GM19463 (cell line): ENCODE results near the gene KRTAP10-2.

Experiments
- ATAC-seq: cut with Tn5 transposase; IDR thresholded peaks from one replicate; pipeline ENCODE4 v1.9.1; 2021; ENCODE audit warnings: mild to moderate bottlenecking, moderate library complexity; ENCODE audit not compliant: unreplicated experiment

Gene KRTAP10-2

DNA sequence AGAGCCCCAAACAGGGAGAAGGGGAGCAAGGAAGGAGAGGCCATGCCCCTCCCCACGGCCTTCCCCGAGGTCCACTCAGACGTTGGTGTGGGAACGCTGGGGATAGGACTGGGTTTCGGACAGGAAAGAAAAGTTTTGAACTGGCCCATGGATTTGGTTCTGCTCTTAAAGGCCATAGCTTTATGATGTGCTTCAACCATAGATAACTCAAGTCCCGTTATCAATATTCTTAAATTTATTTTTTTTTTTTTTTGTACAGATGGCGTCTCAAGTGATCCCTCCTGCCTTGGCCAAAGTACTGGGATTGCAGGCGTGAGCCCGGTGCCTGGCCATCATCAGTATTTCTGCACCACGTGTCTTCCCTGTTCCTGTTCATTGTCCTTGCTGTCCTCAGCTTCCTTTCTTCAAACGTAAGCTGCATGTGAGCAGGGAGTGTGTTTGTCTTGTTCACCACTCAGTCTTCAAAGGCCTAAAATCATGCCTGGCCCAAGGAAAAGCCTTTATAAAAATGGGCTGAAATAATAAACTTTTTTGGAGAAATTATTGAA, 10.5 kb downstream of the KRTAP10-2 start:
- ATAC-seq = no peak

DNA sequence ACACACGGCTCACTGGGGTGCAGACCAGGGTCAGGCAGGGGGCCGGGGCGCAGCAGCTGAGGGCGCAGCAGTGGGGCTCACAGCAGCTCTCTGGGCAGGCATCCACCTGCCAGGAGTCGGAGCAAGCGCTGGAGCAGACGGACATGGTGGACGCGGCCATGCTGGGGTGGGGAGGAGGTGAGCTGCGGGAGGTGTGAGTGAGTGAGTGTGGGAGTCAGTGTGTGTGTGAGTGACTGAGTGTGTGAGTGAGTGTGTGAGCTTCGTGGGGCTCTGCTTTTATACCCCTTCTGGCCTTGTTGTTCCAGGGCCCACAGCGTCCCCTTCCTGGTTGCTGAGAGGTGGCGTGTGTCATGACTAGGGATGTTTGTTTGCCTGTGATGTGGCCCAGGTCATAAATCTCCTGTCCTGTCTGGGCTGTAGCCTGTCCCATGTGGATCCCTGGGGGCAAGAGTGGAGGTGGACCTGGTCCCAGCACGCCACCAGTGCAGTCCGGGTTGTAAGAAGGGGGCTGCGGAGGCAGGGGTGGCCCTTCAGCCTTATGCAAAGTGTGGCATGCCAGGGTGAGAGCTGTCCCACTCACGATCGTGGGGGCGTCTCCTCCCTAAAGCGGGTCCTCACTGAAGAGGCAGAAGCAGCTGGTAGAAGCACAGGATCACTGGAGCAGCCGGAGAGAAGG, 11.2 kb downstream of the KRTAP10-2 start, which contains the start of gene KRTAP10-1:
TSS of gene KRTAP10-1 (minus strand) at position 205 of the 676 bp plus-strand sequence. CDS start at position 160, 45 bp downstream.
- no peak for ATAC-seq

DNA sequence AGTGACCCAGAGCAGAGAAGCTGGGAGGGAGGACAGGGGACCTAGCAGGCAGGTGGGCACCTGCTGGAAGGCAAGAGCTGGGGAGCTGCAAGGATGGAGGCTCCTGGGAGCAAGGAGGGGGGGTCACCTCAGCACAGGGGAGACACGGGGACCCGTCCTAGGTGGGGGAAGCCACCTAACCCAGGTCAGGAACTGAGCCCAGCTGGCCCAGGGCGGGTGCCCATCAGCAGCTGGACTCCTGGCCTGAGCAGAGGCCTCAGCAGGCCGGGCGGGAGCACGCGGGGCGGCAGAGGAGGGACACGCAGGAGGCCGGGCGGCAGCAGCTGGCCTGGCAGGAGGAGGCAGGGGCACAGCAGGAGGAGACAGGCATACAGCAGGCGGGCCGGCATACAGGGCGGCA, 12.3 kb downstream of the KRTAP10-2 start:
- no peak for ATAC-seq

DNA sequence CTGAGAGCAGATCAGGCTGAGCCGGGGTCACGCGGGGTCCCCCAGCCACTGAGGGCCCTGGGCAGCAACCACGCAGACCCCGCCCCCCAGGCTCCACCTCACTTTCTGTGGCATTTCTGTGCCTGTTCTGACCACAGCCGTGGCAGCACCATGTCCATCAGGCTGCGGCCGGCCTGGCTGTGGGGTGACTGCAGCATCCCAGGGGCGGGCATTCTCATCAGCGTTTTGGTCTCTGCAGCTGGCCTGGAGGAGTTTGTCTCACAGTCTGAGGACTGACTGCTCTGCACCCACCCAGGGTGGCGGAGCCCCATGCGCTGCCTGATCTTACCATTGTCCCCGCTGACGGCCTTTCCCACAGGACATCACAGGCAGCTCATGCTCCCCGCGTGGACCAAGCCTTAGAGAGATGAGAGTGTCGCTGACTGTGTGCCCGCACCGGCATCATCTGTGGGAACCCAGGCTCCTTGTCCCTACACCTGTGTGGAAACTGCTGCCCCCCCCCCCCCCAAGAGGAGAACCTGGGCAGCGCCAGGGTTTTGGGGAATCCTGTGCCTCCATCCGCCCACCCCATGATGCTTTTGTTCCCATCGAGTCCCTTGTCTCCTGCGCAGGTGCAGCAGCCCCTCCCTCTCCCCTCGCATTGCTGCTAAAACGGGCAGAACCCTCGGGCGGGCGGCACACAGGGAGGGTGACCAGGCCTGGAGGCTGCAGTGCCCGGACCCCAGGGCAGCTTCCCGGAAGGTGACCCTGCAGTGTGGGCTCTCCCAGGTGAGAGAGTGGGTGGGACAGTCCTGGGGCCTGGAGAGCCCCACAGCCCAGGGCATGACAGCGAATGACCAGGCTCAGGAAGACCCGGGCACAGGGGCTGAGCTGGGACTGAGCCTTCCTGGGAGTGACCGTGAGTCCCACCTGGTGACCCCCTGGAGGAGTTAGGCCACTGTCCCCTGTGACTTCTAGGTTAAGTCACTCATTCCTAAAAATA, 13.1 kb downstream of the KRTAP10-2 start:
- no peak for ATAC-seq

DNA sequence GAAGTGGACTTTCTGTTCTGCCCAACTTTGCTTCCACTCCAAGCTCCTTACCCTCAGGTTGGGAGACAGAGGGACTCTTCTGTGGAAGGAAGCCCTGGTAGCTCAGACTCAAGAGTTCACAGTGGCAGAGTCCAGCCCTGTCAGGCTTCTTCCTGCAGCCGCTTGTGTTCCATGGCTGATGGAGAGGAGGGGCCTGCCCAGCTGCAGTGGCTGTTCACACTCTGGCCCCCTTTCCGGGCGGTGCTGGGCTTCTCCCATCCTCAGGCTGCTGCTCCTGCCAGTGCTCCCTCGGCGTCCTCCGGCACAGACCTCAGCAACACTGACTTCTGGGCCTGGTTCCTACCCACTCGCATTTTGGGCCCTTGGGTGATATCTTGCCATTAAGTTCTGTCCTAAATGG, 15.3 kb downstream of the KRTAP10-2 start:
- ATAC-seq = no peak

DNA sequence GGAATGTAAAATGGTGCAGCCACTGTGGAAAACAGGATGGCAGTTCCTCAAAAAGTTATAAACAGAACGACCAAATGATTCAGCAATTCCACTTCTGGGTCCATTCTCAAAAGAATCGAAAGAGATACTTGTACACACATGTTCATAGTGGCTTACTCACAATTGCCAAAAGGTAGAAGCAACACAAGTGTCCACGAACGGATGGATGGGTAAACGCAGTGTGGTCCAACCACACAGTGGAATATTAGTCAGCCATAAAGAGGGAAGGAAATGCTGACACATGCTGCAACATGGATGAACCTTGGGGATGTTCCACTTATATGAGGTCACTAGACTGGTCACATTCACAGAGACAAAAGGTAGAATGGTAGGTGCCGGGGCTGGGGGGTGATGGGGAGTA, 16.6 kb downstream of the KRTAP10-2 start:
- ATAC-seq = no peak

DNA sequence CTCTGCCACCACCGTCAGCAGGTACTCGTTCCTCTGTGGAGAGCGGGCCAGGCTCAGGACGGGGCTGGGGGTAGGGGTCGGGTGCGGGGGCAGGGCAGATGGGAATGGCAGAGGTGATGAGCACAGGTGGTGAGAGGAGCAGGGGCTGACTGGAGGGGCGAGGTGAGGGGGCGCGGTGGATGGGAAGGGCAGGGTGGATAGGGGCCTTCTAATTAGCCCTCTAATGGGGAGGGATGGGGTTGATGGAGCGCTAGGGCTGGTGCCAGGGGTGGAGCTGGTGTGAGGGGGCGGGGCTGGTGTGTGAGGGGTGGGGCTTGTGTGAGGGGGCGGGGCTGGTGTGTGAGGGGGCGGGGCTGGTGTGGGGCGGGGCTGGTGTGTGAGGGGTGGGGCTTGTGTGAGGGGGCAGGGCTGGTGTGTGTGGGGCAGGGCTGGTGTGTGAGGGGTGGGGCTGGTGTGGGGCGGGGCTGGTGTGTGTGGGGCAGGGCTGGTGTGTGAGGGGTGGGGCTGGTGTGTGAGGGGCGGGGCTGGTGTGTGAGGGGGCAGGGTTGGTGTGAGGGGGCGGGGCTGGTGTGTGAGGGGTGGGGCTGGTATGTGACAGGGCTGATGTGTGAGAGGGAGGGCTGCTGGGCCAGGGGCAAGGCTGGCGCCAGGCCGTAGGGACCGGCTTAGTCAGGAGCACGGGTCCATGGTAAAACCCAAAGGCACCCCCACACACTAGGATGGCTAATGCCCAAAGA, 17.2 kb downstream of the KRTAP10-2 start:
- no peak for ATAC-seq

DNA sequence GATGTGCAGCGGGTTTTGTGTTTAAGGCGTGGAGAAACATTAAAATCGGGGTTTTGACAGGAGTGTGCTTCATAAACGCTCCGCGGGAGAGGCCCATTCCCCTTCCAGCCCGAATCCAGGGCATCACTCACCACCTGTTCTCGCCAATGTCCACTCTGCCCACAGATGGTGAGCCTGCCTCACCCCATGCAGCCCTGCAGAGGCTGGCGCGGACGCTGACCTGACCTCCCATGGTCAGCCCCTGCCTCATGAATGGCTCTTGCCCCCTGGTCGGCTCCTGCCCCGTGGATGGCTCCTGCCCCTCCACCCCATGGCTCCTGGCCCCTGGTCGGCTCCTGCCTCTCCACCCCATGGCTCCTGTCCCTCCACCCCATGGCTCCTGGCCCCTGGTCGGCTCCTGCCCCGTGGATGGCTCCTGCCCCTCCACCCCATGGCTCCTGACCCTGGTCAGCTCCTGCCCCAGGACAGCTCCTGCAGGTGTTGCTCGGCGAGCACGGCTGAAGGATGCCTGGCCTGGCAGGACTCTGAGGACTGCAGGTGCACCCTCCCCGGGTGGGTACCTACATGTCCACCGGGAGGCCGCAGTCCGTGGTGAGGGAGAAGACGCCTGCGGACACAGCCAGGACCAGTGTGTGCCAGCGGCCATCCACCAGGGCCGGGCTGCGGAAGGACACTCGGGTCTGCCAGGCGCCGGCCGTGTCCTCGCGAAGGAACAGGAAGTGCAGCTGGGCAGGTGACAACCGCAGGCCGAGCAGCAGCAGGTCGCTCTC, 18.0 kb downstream of the KRTAP10-2 start:
- ATAC-seq = no peak

DNA sequence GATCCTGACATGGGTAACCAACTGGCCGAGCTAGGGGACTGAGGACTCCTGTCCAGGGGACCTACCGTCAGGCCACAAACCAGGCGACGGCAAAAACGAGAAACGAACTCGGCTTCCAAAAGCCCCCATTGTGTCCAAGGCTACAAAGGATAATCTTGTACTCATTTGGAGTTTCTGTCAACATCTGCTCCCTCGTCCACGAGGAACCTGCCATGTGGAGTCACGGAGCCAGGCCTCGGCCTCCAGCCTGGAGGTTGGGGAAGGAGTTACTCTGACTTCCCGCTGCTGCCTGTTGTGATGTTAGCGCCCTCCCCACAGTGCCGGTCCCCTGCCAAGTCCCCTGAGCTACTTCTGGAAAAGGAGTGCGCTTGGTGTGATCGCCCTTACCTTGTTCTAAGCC, 18.6 kb downstream of the KRTAP10-2 start:
- ATAC-seq = no peak

DNA sequence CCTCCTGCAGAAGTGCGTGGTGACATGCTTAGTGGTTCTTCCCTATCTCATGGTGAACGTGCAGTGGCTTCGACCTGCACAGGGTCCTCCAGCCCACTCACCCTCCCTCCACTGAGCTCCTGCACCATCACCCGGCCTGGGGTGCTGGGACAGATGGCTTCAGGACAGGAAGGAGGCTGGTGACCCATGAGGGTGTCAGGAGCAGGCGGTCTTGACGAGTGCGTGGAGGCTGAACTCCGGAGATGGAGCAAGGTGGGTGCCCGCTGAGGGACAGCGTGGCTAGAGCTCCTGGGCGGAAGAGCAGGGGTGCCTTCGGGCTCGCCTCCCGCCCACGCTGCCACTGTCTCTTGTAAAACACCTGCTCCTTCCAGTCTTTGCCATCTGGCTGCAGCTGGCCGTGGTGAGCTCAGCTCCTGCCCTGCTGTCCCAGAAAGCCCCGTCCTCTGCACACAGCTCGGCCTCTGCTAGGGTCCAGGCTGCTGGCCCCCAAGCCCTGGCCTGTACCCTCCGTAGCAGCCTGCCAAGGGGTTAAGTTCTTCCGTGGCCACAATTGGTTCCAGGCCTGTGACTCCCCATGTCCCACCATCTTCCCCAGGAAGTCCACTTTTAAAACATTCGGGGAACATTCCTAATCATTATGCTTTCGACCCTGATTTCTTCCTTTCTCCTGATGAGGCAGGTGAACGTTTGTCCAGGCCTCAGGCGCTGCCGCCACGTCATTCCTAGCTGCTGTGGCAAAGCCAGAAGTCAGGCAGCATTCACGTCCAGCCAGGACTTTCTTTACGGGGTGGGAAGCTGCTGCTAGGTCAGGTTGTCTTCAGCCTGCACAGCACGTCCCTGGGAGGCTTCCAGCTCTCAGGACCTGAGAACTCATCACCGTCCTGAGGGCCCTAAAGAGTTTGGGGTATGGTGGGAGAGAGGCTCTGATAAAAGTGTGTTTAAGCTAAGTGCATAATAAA, 19.4 kb downstream of the KRTAP10-2 start:
- ATAC-seq = no peak

DNA sequence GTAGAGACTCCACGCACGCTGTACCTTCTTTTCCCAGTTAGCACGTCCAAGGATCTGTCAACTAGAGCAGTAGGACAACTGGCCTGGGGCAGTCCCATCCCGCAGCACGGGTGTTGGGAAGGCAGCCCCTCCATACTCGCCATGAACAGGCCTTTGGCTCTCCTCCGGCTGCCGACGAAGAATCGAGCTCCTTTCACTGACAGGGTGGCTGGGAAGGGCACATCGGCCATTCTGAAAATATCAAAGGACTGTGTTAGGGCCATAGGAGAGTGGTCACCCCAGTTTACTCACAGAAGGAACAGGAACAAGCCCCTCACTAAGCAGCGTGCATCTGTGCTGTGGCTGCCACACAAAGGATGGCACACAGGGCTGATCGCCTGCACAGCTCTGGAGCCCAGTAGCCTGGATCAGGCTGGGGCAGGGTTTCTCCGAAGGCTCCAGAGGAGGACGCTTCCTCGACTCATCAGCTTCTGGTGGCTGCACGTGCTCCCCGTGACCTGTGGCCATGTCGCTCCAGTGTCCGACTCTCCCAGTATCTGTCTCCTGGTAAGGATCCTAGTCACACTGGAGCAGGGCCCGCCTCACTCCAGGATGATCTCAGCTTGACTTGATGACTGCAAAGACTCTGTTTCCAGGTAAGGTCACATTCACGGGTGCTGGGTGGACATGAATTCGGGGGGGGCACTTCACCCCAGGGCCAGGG, 20.3 kb downstream of the KRTAP10-2 start:
- no peak for ATAC-seq

DNA sequence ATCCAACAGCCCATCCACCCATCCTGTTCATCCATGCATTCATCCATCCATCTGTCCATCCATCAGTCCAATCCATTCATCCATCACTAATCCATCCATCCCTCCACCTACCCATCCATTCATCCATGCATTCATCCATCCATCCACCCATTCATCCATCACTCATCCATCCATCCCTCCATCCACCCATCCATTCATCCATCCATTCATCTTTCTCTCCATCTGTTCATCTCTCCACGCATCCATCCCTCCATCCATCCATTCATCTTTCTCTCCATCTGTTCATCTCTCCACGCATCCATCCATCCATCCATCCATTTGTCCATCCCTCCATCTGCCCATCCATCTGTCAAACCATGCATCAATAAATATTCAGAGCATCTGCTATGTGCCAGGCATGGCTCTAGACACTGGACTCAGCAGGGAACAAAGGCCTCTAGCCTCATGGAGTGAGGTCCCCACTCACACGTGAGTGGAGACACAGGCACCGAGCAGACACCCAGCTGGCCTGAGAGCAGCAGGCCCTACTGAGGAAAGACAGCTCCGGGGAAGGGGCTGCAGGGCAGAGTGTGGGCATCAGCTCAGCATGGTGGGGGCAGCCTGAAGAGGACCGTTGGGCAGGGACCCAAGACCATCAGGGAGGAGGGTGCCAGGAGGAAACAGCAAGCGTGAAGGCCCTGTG, 20.9 kb downstream of the KRTAP10-2 start:
- no peak for ATAC-seq

DNA sequence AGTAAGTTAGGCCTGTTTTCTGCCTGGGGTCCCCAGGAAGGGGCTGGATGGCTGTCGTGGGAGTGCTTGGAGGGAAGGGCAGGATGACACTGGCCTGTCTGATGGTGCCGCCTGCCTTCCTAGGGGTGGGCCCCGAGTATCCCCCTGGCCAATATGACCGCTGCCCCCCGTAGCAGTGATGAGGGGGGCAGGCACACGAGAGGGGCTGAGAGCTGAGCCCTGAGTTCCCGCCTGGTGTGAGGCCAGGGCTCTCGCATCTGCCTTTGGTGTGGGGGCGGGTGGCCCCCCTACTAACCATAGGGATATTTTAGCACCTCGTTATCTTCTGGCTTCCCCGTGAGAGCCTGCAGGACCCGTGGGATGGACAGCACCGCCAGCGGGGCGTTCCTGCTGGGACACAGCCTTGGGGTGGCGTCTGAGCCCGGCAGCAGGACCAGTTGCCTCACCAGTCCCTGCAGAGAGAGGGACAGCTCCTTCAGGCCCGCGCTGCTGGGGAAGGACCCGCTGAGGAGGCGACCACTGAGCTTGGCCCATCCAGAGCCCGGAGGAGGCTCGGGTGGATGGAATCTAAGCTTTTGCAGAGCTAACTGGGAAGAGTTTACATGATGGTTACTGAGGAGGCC, 21.7 kb downstream of the KRTAP10-2 start:
- no peak for ATAC-seq

DNA sequence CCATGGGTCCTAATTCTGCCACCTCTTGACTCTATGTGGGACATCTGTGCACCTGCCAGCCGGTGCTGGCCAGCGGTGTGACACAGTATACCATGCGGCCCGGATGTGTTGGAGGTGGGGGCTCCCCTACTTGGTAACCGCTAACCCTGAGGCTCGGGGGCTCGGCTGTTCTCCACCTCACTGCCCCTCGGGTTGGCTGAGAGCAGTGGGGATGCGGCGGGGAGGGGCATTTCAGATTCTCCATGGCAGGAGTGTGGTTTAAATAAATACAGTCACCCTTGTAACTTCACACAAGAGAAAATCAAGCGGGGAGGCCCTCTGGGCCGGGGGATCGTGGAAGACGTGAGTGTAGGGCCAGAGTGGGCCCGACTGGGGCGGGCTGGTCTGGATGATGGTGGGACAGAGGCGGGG, 22.3 kb downstream of the KRTAP10-2 start:
- no peak for ATAC-seq

DNA sequence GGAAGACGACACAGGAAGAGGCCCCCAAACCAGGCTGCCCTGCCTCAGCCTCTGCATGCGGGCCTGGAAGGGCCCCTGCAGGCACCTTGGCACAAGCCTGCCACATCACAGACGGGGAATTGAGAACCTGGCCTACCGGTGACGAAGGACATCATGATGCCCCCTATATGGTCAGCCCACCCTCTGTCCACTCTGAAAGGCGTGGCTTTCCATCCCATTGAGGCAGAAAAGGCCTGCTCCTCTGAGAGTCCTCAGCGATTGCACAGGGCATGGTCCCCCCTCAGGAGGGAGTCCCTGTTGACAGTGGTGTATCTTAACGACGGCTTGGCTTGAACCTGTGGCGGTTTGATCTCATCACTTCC, 22.7 kb downstream of the KRTAP10-2 start:
- no peak for ATAC-seq

DNA sequence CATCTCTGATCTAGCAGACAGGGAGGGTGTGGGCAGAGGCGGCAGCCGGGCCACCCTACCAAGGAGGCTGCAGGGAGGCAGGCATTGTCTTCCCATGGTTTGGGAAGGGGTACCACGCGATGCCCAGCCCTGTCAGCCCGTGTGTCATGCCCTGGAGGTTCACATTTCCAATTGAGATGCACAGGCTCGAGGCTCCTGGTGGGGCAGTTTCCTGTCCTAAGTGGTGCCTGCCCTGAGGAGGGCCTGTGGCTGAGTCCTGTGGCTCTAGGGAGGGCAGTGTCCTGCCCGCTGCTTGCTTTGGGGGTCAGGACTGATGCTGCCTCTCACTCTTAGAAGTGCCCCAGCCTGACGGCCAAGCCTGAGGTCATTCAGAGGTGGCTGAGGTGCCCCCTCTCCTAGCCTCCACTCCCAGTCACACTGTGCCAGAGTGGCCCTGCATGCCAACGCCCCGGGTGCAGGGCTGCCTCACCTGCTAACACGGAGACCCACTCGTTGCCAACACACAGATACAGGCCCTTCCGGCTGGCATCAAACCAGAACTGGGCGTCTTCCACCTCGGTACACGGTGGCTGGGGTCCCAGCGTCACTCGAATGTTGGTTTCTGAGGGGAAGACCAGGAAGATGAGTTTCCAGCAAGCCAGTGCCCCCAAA, 23.2 kb downstream of the KRTAP10-2 start:
- ATAC-seq = no peak
